ENCODE data around the gene SYVN1.

GRCh38 chr11:65160643-65161042 is 26.3 kb upstream of the SYVN1 start:
- TF ChIP-seq REST (tag by site-specific recombination; IDR thresholded peaks at IDR 0.05) (no peak), ZNF248 (tag by site-specific recombination; IDR thresholded peaks at IDR 0.05) (no peak), HOXA7 (CRISPR knock-in tag; IDR thresholded peaks at IDR 0.05; ENCODE audit: borderline replicate concordance) (no peak), WT1 (tag by site-specific recombination; IDR thresholded peaks at IDR 0.05) (no peak), ZBTB7A (tag by site-specific recombination; IDR thresholded peaks at IDR 0.05; ENCODE audit: low read depth) (no peak)
- TF ChIP-seq, protein P1, sequence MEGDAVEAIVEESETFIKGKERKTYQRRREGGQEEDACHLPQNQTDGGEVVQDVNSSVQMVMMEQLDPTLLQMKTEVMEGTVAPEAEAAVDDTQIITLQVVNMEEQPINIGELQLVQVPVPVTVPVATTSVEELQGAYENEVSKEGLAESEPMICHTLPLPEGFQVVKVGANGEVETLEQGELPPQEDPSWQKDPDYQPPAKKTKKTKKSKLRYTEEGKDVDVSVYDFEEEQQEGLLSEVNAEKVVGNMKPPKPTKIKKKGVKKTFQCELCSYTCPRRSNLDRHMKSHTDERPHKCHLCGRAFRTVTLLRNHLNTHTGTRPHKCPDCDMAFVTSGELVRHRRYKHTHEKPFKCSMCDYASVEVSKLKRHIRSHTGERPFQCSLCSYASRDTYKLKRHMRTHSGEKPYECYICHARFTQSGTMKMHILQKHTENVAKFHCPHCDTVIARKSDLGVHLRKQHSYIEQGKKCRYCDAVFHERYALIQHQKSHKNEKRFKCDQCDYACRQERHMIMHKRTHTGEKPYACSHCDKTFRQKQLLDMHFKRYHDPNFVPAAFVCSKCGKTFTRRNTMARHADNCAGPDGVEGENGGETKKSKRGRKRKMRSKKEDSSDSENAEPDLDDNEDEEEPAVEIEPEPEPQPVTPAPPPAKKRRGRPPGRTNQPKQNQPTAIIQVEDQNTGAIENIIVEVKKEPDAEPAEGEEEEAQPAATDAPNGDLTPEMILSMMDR (tag by site-specific recombination; IDR thresholded peaks at IDR 0.05), result no peak

Measured in HEK293 (cell line).